GM21786 (cell line): ENCODE measurements around the gene LCN10.
"Not testable (repeated sequence)": the region's sequence is repeated elsewhere in the genome, so short reads cannot be mapped to it uniquely, and the experiment has no call there.

Experiments
- ATAC-seq: cut with Tn5 transposase; IDR thresholded peaks from one replicate; pipeline ENCODE4 v1.9.1; 2021; ENCODE audit not compliant: unreplicated experiment

LCN10 gene

DNA sequence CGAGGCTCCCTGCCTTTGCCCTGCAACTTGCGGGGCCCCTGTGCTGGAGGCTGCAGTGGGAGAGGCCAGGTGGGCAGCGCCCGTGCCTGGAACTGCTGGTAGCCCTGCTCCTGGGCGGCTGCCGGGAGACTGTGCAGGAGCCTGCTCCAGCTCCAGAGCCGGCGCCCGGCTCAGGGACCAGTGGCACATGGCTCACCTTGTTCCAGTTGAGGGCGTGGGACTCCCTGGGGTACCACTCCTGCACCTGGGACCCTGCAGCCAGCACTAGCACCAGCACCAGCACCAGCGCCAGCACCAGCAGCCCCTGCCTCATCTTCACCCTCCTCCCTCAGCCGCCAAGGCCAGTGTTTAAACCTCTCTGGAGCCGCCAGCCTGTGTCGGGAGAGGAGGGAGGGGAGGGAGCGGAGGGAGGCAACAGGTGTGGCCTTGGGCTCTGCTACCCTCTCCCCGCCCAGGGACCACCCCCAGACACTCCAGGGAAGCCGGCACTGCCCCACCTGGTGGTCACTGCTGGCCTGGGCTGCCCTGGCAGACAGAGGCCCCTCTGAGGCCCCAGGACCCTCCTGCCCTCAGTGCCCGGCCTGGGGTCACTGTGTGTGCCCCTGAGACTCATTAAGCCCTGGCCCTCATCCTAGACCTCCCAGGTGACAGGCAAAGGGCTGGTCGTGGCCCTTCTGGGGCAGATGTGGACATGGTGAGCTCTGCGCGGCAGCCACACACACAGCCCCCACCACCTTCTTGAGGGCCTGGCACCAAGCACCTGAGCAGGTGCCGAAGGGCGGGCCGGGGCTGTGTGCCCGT is at the start of gene LCN10:
Gene LCN10 (minus strand): TSS at position 350 of the 801 bp plus-strand sequence. CDS start 37 bp downstream, at position 313.
- no peak for ATAC-seq

DNA sequence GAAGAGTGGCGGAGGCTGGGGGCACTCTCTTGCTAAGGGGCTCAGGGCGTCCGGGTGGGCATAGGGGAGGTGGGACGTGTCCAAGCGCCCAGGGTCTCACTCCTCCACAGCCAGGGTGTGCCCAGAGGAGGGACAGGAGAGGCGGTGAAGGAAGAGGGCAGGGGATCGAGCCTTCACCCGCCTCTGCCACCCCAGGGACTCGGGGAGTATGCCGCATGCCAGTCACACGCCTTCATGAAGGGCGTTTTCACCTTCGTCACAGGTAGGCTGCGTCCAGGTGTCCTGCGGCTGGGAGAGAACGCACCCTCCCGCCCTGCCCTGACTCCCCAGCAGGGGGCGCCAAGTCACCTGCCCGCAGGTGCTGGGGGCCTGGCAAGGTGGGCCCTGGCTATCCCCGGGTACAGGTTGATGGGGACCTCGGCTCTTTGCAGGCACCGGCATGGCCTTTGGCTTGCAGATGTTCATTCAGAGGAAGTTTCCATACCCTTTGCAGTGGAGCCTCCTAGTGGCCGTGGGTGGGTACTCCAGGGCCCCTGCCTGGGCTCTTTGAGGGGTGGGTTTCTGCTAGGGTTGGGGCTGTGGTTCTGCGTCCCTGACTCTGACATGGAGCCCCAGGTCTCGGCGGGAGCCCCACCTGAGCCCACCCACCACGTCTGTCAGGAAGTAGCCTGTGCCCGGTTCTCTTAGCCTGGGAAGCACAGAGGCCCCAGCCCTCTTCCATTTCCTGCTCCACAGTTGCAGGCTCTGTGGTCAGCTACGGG is 49.0 kb upstream of the LCN10 start:
- peak; percentile 14 for ATAC-seq

DNA sequence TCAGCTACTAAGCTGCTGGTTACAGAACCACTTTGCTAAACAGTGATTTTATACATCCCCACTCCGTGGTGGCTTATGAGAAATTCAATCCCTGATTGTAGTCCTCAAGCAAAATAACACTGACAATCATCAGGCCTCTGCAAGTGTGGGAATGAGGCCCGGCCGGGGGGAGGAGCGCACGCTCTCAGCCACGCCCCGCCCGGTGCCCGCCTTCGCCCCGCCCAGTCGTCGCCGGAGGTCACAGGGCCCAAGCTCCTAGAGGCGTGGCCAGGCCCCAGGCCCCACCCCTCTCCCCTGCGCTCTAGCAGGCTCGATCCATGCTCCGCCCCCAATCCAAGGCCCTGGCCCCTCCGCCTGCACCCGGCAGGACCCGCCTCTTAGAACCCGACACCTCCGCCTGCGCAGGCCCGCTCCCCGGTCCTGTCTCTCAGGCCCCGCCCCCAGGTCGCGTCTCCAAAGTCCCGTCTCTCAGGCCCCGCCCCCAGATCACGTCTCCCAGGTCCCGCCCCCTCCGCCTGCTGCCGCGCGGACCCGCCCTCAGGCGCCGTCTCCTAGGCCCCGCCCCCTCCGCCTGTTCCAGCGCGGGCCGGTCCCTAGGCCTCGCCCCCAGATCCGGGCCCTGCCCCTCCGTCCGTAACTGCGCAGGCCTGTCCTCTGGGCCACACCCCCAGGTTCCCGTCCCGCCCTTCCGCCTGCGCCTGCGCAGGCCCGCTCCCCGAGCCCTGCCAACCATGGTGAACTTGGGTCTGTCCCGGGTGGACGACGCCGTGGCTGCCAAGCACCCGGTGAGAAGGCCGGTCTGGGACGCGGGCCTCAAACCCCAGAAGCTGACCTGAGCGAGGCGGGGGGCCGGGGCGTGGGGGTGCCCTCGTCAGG is 48.1 kb upstream of the LCN10 start, which contains the start of gene TMEM141:
Gene TMEM141 (plus strand): TSS at position 705 of the 876 bp plus-strand sequence. CDS start 27 bp downstream, at position 732.
- ATAC-seq, result peak; percentile 79

DNA sequence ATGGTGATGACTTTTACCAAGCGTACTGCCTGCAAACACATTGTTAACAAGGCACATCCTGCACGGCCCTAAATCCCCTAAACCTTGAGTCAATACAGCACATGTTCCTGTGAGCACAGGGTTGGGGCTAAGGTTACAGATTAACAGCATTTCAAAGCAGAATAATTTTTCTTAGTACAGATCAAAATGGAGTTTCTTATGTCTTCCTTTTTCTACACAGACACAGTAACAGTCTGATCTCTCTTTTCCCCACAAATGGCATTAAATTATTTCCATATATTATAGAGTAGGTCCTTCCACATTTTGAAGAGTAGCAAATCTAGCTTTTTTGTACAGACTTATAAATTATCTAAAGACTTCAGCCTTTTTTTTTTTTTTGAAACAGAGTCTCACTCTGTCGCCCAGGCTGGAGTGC is 46.8 kb upstream of the LCN10 start:
- no peak for ATAC-seq

DNA sequence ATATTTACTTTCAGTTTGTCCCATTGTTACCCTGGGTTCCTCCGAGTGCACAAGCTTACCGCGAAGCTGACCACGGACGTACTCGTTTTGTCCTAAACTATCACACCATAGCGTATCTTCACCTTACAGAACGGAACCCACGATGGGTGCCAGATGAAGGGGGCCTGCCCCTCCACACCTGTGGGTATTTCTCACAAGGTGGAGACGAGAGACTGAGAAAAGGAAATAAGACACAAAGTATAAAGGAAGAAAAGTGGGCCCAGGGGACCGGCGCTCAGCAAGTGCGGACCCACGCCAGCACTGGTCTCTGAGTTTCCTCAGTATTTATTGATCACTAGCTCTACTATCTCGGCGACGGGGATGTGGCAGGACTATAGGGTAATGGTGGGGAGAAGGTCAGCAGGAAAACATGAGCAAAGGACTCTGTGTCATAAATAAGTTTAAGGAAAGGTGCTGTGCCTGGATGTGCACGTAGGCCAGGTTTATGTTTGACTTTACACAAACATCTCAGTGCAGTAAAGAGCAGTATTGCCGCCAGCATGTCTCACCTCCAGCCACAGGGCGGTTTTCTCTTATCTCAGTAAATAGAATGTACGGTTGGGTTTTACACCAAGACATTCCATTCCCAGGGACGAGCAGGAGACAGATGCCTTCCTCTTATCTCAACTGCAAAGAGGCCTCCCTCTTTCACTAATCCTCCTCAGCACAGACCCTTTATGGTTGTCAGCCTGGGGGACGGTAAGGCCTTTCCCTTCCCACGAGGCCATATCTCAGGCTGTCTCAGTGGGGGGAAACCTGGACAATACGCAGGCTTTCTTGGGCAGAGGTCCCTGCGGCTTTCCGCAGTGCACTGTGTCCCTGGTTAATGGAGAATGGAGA is 46.1 kb upstream of the LCN10 start:
- not testable (repeated sequence) for ATAC-seq

DNA sequence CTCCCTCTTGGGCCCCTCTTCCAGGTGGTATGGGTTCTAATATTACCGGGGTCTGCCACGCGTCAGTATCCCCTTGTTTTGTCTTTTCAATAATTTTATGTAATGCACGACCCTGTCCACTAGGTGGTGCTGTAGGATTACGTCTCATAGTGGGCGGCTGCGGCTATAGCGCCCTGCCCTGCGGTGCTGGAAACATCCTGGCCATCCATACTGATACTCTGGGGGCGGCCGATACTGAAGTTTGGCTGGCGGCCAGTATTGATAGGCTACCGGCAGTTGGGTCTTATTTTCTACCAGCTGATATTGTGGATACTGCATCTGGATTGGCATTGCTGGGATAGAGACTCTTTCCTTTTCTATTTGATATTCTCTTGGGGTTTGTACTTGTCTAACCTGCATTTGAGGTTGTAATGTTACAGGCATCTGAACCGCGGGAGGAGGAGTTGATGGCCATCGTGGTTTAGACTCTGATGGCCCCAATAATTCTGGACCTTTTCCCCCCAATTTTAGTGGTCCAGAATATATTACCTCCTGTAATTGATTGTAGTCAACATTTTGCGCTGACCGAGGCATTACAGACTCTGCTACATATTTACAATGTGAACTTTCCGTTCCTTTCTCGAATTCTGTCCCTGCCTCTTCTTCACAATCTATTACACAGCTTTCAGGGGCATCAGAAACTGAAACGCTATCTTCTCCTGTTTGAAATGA is 45.1 kb upstream of the LCN10 start:
- no peak for ATAC-seq

DNA sequence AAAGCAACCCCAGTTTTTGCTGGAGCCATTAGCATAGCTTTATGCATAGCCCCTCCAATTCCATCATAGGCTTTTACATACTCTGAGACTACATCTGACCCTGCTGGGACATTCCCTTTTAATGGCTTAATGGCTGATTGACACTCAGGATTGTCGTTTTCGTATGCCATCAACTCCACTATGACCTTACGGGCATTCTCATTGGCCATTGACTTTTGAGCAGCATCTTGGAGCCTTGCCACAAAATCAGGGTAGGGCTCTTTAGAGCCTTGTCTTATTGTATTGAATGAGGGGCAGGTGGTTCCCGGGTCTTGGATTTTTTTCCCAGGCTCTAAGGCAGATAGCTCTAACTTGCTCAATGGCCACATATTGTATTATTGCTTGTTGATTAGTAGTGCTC is 44.2 kb upstream of the LCN10 start:
- not testable (repeated sequence) for ATAC-seq

DNA sequence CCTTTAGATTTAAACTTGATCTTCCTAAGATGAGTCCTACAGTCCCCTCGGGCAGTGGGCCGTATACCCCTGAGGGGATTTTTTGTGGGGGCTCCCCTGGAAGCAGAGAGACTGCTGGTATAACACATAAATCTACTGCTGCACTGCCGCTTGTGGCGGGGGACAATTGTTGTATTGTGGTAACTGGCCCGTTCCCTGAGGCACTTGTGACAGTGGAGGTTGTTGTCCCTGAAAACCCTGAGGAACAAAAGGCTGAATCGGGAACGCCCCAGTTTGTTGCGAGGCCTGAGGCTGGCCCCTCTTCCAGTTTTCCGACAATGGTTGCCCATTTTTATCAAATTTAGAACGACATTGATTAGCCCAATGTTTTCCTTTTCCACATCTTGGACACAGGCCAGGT is 43.7 kb upstream of the LCN10 start:
- no peak for ATAC-seq

DNA sequence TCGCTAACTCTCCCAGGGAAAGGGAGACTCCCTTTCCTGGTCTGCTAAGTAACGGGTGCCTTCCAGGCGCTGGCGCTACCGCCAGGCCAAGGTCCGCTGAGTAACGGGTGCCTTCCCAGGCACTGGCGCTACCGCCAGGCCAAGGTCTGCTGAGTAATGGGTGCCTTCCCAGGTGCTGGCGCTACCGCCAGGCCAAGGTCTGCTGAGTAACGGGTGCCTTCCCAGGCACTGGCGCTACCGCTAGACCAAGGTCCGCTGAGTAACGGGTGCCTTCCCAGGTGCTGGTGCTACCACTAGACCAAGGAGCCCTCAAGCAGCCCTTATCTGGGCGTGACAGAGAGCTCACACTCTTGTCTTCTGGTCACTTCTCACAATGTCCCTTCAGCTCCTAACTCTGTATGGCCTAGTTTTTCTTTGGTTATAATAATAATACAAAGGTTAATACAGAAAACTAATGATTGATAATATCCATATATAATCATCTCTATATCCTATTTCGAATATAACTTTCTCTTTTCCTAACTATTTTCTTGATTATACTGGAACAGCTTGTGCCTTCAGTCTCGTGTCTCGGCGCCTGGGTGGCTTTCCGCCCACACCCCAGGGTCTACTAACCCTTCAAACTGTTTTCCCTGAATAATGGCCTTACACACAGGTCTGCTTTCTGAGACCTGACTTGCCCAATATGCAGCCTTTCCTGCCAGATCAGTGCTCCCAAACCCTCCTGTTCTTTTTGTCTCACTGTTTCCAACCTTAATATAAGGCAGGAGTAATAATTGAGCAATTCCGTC is 43.0 kb upstream of the LCN10 start:
- ATAC-seq, result not testable (repeated sequence)

DNA sequence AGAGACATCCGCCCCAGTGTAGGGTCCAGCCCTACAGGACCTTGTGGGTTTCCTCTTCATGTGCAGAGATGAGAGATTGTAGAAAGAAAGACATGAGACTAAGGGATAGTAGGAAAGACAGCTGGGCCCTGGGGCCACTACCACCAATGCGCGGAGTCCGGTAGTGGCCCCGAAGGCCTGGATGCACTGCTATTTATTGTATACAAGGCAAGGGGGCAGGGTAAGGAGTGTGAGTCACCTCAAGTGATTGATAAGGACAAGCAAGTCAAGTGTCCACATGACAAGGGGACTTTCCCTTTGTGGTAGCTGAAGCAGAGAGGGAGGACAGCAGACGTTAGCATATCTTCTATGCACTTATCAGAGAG is 42.2 kb upstream of the LCN10 start:
- ATAC-seq, result no peak

DNA sequence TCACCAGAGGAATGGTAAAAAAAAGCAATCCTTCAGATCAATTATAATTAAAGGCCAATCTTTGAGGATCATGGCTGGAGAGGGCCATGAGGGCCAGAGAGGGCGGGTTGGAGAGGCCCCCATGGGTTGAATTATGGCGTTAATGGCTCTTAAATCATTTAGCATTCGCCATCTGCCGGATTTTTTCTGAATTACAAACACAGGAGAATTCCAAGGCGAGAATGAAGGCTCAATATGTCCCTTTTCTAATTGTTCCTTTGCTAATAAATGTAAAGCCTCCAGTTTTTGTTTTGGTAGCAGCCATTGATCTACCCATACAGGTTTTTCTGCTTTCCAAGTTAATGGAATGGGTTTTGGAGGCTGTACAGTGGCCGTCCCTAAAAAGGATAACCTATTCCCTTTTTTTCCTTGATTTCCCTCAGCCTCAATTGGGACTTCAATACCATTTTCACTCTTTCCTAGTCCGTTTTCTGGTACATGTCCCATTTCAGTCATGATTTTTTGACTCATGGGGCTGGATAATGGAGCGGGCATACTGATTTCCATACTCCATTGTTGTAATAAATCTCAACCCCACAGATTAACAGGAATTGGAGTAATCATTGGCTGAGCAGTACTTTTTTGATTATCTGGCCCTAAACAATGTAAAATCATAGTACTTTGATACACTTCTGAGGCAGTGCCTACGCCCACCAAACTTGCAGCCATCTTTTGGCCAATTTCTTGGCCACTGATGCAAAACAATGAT is 41.7 kb upstream of the LCN10 start:
- no peak for ATAC-seq

DNA sequence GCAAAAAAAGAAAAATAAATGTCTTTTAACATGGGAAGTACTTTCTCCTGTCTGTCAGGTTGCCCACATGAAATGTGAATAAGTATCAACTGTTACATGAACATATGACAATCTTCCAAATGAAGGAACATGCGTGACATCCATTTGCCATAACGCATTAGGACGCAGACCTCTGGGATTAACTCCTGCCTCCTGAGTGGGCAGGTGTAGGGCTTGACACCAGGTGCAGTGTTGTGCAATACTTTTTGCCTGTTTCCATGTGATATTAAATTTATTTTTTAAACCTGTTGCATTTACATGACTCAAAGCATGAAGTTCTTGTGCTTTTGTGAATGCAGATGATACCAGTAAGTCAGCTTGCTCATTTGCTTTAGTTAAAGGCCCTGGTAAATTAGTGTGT is 39.7 kb upstream of the LCN10 start:
- ATAC-seq, result no peak

DNA sequence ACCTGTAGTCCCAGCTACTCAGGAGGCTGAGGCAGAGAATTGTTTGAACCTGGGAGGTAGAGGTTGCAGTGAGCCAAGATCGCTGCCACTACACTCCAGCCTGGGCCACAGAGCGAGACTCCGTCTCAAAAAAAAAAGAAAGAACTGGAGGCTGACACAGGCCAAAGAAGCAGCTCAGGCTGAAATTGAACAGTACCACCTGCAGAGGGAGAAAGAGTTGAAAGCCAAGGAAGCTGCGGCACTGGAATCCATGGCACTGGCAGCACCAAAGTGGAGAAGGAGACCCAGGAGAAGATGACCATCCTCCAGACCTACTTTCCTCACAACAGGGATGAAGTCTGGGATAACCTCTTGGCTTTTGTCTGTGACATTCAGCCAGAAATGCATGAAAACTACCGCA is 37.1 kb upstream of the LCN10 start:
- ATAC-seq, result no peak

DNA sequence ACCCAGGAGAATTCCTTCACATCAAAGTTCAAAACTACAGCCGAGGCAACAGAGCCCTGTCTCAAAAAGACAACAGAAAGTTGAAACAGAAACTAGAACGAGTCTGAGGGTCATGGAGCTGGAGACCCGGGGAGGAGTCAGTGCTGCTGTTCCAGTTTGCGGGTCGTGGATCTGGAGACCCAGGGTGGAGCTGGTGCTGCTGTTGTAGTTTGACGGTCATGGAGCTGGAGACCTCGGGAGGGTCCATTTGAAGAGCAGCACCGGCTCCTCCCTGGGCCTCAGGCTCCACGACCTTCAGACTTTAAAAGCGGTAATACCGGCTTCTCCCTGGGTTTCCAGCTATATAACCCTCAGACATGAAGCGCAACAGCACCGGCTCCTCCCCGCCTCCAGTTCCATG is 34.6 kb upstream of the LCN10 start:
- no peak for ATAC-seq

DNA sequence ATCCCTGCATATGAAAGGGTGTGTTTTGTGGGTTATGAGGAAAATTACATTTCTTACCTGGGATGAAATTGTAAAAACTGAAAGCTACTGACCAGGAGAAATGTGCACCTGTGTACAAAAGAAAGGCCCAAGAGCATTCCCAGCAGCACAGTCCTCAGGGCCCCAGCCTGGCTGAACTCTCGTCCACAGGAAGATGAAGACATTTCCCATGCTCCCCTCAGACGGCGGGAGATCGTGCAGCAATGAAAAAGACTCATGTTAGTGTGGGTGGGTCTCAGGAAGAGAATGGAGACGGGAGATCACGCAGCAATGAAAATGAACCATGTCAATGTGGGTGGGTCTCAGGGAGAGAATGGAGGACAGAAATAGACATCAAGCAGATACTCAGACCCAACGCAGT is 34.2 kb upstream of the LCN10 start:
- no peak for ATAC-seq

DNA sequence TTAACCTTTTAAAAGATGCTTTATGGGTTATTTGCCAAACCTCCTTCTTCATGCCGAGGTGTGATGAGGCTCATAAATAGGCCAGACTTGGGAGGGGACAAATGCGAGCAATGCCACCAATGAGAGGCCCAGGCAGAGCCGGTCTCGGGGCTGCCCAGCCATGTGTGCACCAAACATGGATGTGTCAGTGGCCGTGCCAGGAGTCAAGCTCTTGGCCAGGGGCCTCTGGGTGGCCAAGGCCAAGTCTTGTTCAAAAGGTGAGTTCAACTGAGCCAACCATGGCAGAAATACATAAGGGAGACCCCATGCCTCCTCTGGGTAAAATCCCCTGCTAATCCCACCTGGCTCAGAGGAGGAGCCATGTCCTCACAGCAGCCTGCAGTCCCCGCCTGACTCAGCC is 32.5 kb upstream of the LCN10 start:
- no peak for ATAC-seq

DNA sequence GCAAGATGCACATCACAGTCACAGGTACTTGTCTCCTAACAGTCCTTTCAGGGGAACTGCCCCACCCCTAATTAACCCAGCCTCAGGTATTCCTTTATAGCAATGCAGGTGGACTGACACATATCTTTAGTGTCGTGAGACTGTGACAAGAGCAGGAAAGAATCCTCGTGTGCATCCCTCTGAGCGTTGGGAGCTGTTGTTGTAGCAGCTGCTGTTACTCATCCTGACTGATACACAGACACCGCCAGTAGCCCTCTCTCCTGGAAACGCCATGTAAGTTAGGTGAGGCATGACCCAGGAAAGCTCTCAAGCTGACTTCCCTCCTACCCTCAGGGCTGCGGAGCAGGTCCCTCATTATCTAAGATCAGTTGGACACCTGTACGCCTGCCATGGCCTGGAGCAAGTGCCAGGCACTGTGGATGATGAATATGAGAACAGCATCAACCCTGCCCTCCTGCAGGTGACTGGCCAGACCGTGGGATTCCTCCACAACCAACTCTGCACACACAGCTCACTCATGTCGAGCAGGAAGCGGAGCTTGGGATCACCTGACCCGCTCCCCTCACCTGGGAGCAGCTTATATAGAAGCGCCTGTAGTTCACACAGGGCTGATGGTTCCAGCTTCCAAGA is 31.8 kb upstream of the LCN10 start:
- ATAC-seq, result no peak
